SK-N-MC (cell line): ENCODE measurements around the gene LSAMP.

Experiments used
- EZH2 ChIP-seq: fragments of 200-600 bp; sonication (generic); IDR thresholded peaks from one replicate; pipeline ENCODE4 v1.6.1; 2017; ENCODE audit warnings: antibody characterized with exemption
- POLR2AphosphoS5 ChIP-seq: IDR thresholded peaks from 2 replicates; pipeline ENCODE4 v1.6.1; 2012; ENCODE audit warnings: mild to moderate bottlenecking, low read depth, low read length, borderline replicate concordance

DNA sequence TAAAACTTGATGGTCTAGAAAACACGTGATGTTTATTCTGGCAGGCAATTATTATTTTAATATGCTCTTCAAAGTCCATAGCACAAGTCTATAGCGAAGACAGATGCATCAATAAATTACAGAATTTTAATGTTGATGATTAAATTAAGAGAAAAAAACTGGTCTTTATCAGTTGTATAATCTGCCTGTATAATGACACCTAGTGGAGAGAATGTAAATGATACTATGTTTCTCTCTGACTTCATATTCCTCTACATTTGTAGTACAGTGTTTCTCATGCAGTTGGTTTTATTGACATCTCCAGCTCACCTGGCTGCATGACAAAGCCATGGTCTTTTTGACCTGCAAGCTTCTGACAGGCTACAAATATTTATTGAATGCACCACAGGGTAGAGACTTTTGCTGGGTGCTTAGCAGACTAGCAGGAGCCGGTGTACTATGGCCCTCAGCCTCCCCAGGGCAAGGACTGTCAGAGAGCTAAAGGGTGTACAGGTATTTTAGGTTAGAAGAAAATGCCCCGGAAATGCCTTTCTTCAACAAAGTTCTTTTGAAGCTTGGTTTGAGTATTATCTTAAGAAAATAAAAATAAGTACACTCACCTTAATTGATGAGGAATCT lies 532.1 kb downstream of the LSAMP start:
- peak; percentile 27; the same call in 1 of the 2 replicates for TF ChIP-seq POLR2AphosphoS5
- TF ChIP-seq EZH2 = no peak
